SK-N-SH (cell line): ENCODE results near the gene G6PC1. TPM values are rescaled to one million over a fixed set of nuclear protein-coding genes. Genes with fewer than 3 reads are reported as not detected.

ENCODE experiments used
- CTCF ChIA-PET: fragments of 300-600, 350-600 bp; formaldehyde crosslinking; extraction: SDS; loops from one replicate; lab custom pipeline; 2021; lab: Yijun Ruan, JAX
- POLR2A ChIA-PET: fragments of 350-600 bp; sonication (Branson Sonifier 250); formaldehyde crosslinking; extraction: SDS; loops from one replicate; lab custom pipeline; 2020; ENCODE audit warnings: antibody characterized with exemption, inconsistent platforms; lab: Yijun Ruan, JAX
- DNase-seq: peaks from one replicate; pipeline ENCODE4 v3.0.0; 2012
- H2AFZ ChIP-seq: fragments of 200-600 bp; sonication (generic); 2 replicates; pipeline ENCODE4 v1.8.1; 2016; ENCODE audit warnings: antibody characterized with exemption, mild to moderate bottlenecking, low read depth
- H3F3A ChIP-seq: fragments of 200-600 bp; sonication (generic); replicated peaks from 2 replicates; pipeline ENCODE3; 2016; ENCODE audit warnings: antibody characterized with exemption, mild to moderate bottlenecking; ENCODE audit not compliant: insufficient read depth
- H3K27ac ChIP-seq, 2 experiments: fragments of 200-500 bp in 1 of 2; fragments of 200-600 bp in 1 of 2; sonication (Bioruptor generic) in 1 of 2; sonication (generic), shearing (Covaris generic) in 1 of 2; 2 replicates each; pipeline versions ENCODE4 v1.5.1 to v1.6.1; 2014 to 2016; ENCODE audit warnings: low read depth in 2 of 2, inconsistent platforms in 1 of 2, low read length in 1 of 2, mild to moderate bottlenecking in 1 of 2, mixed read lengths in 1 of 2
- H3K27me3 ChIP-seq: fragments of 200-600 bp; sonication (generic), shearing (Covaris generic); 2 replicates; pipeline ENCODE4 v1.6.1; 2016; ENCODE audit warnings: mixed run types; ENCODE audit not compliant: insufficient read depth
- H3K36me3 ChIP-seq, 2 experiments: fragments of 200-500 bp in 1 of 2; fragments of 200-600 bp in 1 of 2; sonication (Bioruptor generic) in 1 of 2; sonication (generic) in 1 of 2; replicated peaks in 1 of 2; 2 replicates each; pipeline versions ENCODE3 to v1.5.1; 2014 to 2016; ENCODE audit warnings: low read length in 1 of 2, mild to moderate bottlenecking in 1 of 2; ENCODE audit not compliant: insufficient read depth in 2 of 2, control insufficient read depth in 1 of 2
- H3K4me1 ChIP-seq, 2 experiments: fragments of 200-500 bp in 1 of 2; fragments of 200-600 bp in 1 of 2; sonication (Bioruptor generic) in 1 of 2; sonication (generic), shearing (Covaris generic) in 1 of 2; 2 replicates each; pipeline versions ENCODE4 v1.5.1 to v1.6.1; 2014 to 2016; ENCODE audit warnings: low read depth in 1 of 2, low read length in 1 of 2, mixed run types in 1 of 2; ENCODE audit not compliant: insufficient read depth in 2 of 2, control insufficient read depth in 1 of 2
- H3K4me2 ChIP-seq: fragments of 200-600 bp; sonication (generic), shearing (Covaris generic); 2 replicates; pipeline ENCODE4 v1.6.1; 2017; ENCODE audit warnings: mixed run types
- H3K4me3 ChIP-seq, 2 experiments: fragments of 200-500 bp in 1 of 2; fragments of 200-600 bp in 1 of 2; sonication (Bioruptor generic) in 1 of 2; sonication (generic), shearing (Covaris generic) in 1 of 2; 2 replicates each; pipeline versions ENCODE4 v1.5.1 to v1.8.1; 2014 to 2016; ENCODE audit warnings: low read depth in 2 of 2, inconsistent platforms in 1 of 2, low read length in 1 of 2, mild to moderate bottlenecking in 1 of 2, mixed read lengths in 1 of 2, moderate library complexity in 1 of 2
- H3K79me2 ChIP-seq: fragments of 200-600 bp; sonication (generic); 2 replicates; pipeline ENCODE4 v1.8.1; 2017; ENCODE audit warnings: mild to moderate bottlenecking; ENCODE audit not compliant: insufficient read depth
- H3K9ac ChIP-seq: fragments of 200-600 bp; sonication (generic); 2 replicates; pipeline ENCODE4 v1.6.1; 2017; ENCODE audit warnings: mixed run types
- H3K9me2 ChIP-seq: fragments of 200-600 bp; sonication (generic); 2 replicates; pipeline ENCODE4 v1.6.1; 2017; ENCODE audit warnings: mixed run types
- H3K9me3 ChIP-seq: fragments of 200-600 bp; sonication (generic); 2 replicates; pipeline ENCODE4 v1.6.1; 2017; ENCODE audit warnings: mixed run types, mild to moderate bottlenecking, moderate library complexity
- H4K20me1 ChIP-seq: fragments of 200-600 bp; sonication (generic); 2 replicates; pipeline ENCODE4 v1.6.1; 2017; ENCODE audit warnings: mild to moderate bottlenecking, mixed run types; ENCODE audit not compliant: insufficient read depth
- FOXJ3 ChIP-seq: sonication (generic); formaldehyde crosslinking; IDR thresholded peaks from 2 replicates; pipeline ENCODE4 v1.5.1; 2020; ENCODE audit warnings: mild to moderate bottlenecking, missing genetic modification reagents
- GABPA ChIP-seq: IDR thresholded peaks from 2 replicates; pipeline ENCODE4 v1.4.0; 2012; ENCODE audit warnings: low read depth, mild to moderate bottlenecking
- IRF3 ChIP-seq: fragments of 150-350 bp; IDR thresholded peaks from 2 replicates; pipeline ENCODE4 v1.6.1; 2016; ENCODE audit warnings: mild to moderate bottlenecking, low read depth, low read length
- MEF2A ChIP-seq: IDR thresholded peaks from 2 replicates; pipeline ENCODE4 v1.4.0; 2012; ENCODE audit warnings: low read depth, borderline replicate concordance
- PBX3 ChIP-seq: IDR thresholded peaks from 2 replicates; pipeline ENCODE4; 2012
- REST ChIP-seq: IDR thresholded peaks from 2 replicates; pipeline ENCODE4 v1.6.1; 2012; ENCODE audit warnings: mild to moderate bottlenecking, low read depth, low read length, moderate library complexity
- RFX5 ChIP-seq: IDR thresholded peaks from 2 replicates; pipeline ENCODE4 v1.6.1; 2012; ENCODE audit warnings: mild to moderate bottlenecking, improper control_type of control experiment, low read length
- SIN3A ChIP-seq: IDR thresholded peaks from 2 replicates; pipeline ENCODE4 v1.6.1; 2012; ENCODE audit warnings: low read depth, mild to moderate bottlenecking, low read length, moderate library complexity, borderline replicate concordance
- SMC3 ChIP-seq: IDR thresholded peaks from 2 replicates; pipeline ENCODE4 v1.6.1; 2012; ENCODE audit warnings: low read depth, low read length, improper control_type of control experiment
- YY1 ChIP-seq: IDR thresholded peaks from 2 replicates; pipeline ENCODE4 v1.4.0; 2012; ENCODE audit warnings: low read depth, mild to moderate bottlenecking
- WGBS: methylation state at CpG from one replicate; pipeline ENCODE4 v1.1.6; 2017; ENCODE audit warnings: low lambda C conversion rate; 5-methylcytosine and 5-hydroxymethylcytosine counted together
- polyA plus RNA-seq, 3 experiments: library from polyadenylated mRNA; depleted of rRNA; stranded (reverse); fragments of >200 nt; gene quantifications; 2 replicates each; pipeline ENCODE4 v1.2.3, GENCODE V29; 2012

Gene G6PC1
- polyA plus RNA-seq, 1 of the 3 experiments (the other 2 are of a cell fraction) = not detected

GRCh38 chr17:42865638-42866094 is 34.9 kb upstream of the G6PC1 start (continued):
- TF ChIP-seq IRF3 (no peak), SIN3A (no peak), MEF2A (no peak), FOXJ3 (no peak), SMC3 (no peak)

- Histone ChIP-seq H3K79me2 (no peaks in the 10 kb centered on the region), H3K27me3 (peaks cover 40% of the 10 kb centered on the region), H3F3A (no peaks in the 10 kb centered on the region), H3K4me3 (no peak overlapping the region), H3K4me1 (no peaks in the 10 kb centered on the region), H3K36me3 (no peaks in the 10 kb centered on the region), H3K4me2 (no peak overlapping the region), H4K20me1 (no peaks in the 10 kb centered on the region), H3K9me2 (no peaks in the 10 kb centered on the region), H3K9ac (no peak overlapping the region), H3K27ac (no peak overlapping the region), H3K9me3 (peaks cover 6% of the 10 kb centered on the region), H2AFZ (no peak overlapping the region)
- CTCF ChIA-PET = interaction anchor here (1.0 kb wide), 1 partner anchor 21 kb away, joined by 3 read pairs; no protein-coding TSS in a partner anchor
- no peak for DNase-seq
- 16% methylated on average over 3 of the region's 4 CpGs for WGBS
- POLR2A ChIA-PET = no interaction called here
- no peak for TF ChIP-seq GABPA
- no peak for TF ChIP-seq PBX3
- no peak for TF ChIP-seq IRF3
- no peak for TF ChIP-seq YY1
- TF ChIP-seq RFX5 = no peak
- no peak for TF ChIP-seq REST
- no peak for TF ChIP-seq SMC3
- TF ChIP-seq FOXJ3 = no peak
These were observed 34.4 kb upstream of the G6PC1 start for GRCh38 chr17:42866216-42866615.
